Measurements from ENCODE around the gene FGD6. TPM values are rescaled to one million over a fixed set of nuclear protein-coding genes. Genes with fewer than 3 reads are reported as not detected.

Gene FGD6
- total and polyA plus RNA-seq, 7 donors: 4.2 to 56.6 (median 40.2) TPM

- intact Hi-C loops (cut with DNase I): no loop called here
- Histone ChIP-seq H3K27ac (peak overlapping the region; percentile 73 to 82 (median 78)), H3K9me3 (no peaks in the 10 kb centered on the region), H3K27me3 (no peaks in the 10 kb centered on the region), H3K4me3 (no peak overlapping the region), H3K36me3 (peaks cover 0 to 3% (median 0%) of the 10 kb centered on the region in 4 donors), H3K4me1 (peaks cover 0 to 67% (median 57%) of the 10 kb centered on the region in 4 donors)
- TF ChIP-seq POLR2A (IDR thresholded peaks at IDR 0.05) (no peak), EP300 (IDR thresholded peaks at IDR 0.05) (no peak), CTCF (IDR thresholded peaks at IDR 0.05) (no peak), POLR2AphosphoS5 (IDR thresholded peaks at IDR 0.05) (no peak)
- 93 to 98% methylated on average over 2 of the region's 2 CpGs for WGBS, 2 donors
- DNase-seq: no peak
These were observed 12.1 kb downstream of the FGD6 start for GRCh38 chr12:95205016-95205624.

GRCh38 chr12:95204141-95204866 lies 13.0 kb downstream of the FGD6 start:
- no peak overlapping the region for H3K4me3 ChIP-seq
- intact Hi-C loops (cut with DNase I): no loop called here

GRCh38 chr12:95203487-95204030 lies 13.7 kb downstream of the FGD6 start:
- intact Hi-C loops (cut with DNase I): no loop called here
- no peak for TF ChIP-seq EP300 (IDR thresholded peaks at IDR 0.05)
- TF ChIP-seq POLR2AphosphoS5 (IDR thresholded peaks at IDR 0.05): no peak
- no peak for TF ChIP-seq CTCF (IDR thresholded peaks at IDR 0.05)
- TF ChIP-seq POLR2A (IDR thresholded peaks at IDR 0.05): no peak
- WGBS, 2 donors: 68 to 84% methylated on average over 1 of the region's 1 CpG
- Histone ChIP-seq H3K4me3 (no peak overlapping the region), H3K27me3 (no peaks in the 10 kb centered on the region), H3K36me3 (peaks cover 0 to 1% (median 0%) of the 10 kb centered on the region in 4 donors), H3K4me1 (peaks cover 0 to 70% (median 63%) of the 10 kb centered on the region in 4 donors), H3K27ac (peak overlapping the region; percentile 73 to 82 (median 78)), H3K9me3 (no peaks in the 10 kb centered on the region)
- DNase-seq: no peak

More at GRCh38 chr12:95204141-95204866, 13.0 kb downstream of the FGD6 start:
- TF ChIP-seq POLR2A (IDR thresholded peaks at IDR 0.05) (no peak), CTCF (IDR thresholded peaks at IDR 0.05) (no peak), EP300 (IDR thresholded peaks at IDR 0.05) (no peak), POLR2AphosphoS5 (IDR thresholded peaks at IDR 0.05) (no peak)
- DNase-seq: peak; percentile 71
- H3K36me3 ChIP-seq: peaks cover 0 to 3% (median 0%) of the 10 kb centered on the region in 4 donors
- H3K4me1 ChIP-seq: peaks cover 0 to 70% (median 59%) of the 10 kb centered on the region in 4 donors
- H3K27ac ChIP-seq: peak overlapping the region; percentile 73 to 82 (median 78)
- H3K9me3 ChIP-seq: no peaks in the 10 kb centered on the region
- 64 to 76% methylated on average over 11 of the region's 11 CpGs for WGBS, 2 donors
- H3K27me3 ChIP-seq: no peaks in the 10 kb centered on the region

GRCh38 chr12:95202691-95203486 lies 14.4 kb downstream of the FGD6 start:
- Histone ChIP-seq H3K27ac (peak overlapping the region; percentile 73 to 82 (median 78)), H3K4me3 (no peak overlapping the region), H3K4me1 (peaks cover 0 to 70% (median 63%) of the 10 kb centered on the region in 4 donors), H3K36me3 (no peaks in the 10 kb centered on the region), H3K27me3 (no peaks in the 10 kb centered on the region), H3K9me3 (no peaks in the 10 kb centered on the region)
- intact Hi-C loops (cut with DNase I): no loop called here
- no peak for DNase-seq
- TF ChIP-seq POLR2A (IDR thresholded peaks at IDR 0.05) (no peak), POLR2AphosphoS5 (IDR thresholded peaks at IDR 0.05) (no peak), CTCF (IDR thresholded peaks at IDR 0.05) (no peak), EP300 (IDR thresholded peaks at IDR 0.05) (no peak)
- 57 to 86% methylated on average over 3 of the region's 3 CpGs for WGBS, 2 donors

All from sigmoid colon (tissue), 7 donors.